HG03521 (cell line): ENCODE data around the gene PRMT3.
"Not testable (repeated sequence)": the region's sequence is repeated elsewhere in the genome, so short reads cannot be mapped to it uniquely, and the experiment has no call there.

Experiments used
- ATAC-seq: cut with Tn5 transposase; IDR thresholded peaks from one replicate; pipeline ENCODE4 v1.9.1; 2021; ENCODE audit warnings: mild to moderate bottlenecking, moderate library complexity; ENCODE audit not compliant: unreplicated experiment

The PRMT3 gene

DNA sequence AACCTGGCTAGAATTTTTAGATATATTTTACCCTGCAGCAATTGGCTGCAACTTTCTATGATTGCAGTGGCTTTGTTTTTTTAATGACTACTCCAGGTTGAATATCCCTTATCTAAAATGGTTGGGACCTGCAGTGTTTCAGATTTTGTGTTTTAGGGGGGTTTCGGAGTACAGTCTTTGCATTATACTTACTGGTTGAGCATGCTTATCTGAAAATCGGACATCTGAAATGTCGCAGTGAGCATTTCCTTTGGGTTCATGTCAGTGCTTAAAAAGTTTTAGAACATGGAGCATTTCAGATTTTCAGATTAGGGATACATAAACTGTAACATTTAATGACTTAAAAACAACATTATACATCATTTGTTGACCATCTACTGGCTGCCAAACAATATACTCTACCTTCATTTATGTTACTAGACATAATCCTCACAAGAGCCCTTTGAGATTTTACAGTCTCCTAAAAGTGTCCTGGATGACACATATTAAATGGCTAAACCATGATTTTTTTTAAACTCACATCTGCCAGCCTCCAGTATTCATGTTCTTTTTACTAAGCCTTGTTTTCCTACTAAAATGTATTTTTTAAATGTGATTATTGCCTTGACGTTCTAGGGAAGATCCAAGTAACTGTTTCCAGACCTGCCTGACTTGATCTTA is 66.3 kb downstream of the PRMT3 start:
- no peak for ATAC-seq

DNA sequence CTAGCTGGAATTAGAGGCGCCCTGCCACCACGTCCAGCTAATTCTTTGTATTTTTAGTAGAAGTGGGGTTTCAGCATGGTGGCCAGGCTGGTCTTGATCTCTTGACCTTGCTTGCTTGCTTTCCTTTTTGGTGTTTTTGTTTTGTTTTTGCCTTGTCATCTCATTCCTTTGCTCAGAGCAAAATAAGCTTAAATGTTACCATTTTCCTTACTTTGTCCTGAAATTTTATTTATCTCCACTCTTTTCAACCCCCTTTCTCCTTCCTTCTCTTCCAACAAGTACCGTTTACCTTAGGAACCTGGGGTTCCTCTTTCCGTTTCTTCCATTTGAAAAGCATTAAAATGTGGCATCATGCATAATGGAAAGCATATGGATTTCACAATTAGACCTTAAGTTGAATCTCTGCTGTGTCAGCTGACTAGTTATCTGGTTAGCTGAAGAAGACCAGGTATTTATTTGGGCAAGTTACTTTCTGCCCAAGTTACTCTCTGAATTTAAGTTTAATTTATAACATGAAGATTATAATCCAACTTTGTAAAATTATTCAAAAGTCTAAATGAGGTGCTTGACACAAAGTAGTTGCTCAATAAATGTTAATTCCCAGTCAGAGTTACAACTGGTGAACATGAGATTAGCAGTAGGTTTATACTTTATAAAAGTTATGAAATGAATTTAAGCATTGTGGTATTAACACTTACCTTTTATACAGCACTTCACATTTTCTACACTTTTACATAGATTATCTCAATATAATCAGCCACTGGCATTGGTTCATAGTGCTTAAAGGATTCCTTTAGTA is 69.7 kb downstream of the PRMT3 start:
- no peak for ATAC-seq

DNA sequence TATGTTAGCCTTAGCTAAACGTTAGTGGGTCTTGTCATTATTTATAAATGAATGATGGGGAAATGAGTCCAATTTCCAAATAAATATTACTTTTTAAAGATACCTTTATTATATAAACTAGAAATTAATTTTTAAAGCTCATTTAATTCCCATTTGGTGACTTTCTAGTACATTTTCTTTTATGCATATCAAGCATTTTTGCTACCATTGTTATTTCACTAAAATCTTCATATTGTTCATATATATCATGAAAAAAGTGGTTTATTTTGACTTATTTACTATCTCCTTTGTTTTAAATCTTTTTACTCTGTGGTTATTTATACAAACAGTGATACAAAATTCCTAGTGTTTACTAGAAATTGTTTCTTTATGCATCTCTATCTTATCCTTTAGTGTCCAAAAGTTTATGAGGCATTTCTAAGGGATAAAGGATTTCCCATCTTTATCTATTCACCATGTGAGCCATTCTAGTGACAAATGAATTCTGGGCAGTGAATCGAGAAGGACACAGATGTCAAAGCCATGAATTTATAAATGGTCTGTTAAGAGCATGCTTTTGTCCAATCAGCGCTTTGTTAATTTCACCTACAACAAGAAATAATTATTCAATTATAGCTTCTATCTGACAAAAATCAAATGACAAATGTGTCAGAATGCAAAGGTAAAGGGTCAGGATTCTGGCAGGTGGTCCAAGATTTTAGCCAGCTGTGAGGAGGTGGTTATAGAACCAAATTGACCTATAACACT is 70.6 kb downstream of the PRMT3 start:
- no peak for ATAC-seq

DNA sequence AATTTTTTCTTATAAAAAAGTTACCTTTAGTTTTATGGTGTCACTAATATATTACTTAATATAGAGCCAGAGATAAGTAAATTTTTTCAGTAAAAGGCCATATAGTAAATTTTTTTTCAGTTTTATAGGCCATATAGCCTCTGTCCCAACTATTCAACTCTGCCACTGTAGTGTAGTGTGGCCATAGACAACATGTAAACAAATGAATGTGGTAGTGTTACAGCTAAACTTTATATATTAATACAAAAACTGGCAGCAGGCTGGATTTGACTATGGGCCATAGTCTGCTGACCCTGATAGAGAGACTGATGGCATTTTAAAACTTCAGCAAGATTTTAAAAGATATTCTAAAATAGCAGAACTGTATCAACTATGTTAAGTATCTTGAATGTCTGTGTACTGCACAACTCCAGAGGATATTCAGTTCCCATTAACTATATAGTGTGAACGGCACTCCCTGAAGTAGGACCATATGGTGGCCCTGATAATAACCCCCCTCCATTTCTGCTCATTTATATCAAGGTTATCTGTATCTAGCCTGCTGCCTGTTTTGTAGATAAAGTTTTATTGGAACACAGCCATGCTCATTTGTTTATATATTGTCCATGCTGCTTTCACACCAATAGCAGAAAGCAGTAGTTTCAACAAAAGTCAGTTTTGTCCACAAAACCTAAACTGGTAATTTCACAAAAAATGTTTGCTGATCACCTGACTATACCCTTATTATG is 71.6 kb downstream of the PRMT3 start:
- ATAC-seq, result no peak

DNA sequence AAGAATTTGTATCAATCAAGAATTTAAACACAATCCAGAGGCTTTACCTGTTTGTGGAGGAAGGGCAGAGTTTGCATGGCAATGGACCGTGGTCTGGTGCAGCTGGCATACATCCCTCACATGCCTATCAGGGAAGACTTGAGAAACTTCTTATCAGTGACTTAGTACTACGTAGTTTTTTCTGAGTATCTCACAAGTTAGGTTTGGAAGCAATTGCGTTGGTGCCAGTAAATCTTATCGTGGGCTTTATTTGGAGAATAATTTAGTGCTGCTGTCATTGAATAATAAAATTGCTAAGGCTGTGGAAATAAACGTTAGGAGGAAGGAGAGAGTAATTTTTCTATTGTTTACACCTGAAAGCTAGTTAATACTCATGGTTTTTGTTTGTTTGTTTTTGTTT is 72.3 kb downstream of the PRMT3 start:
- ATAC-seq, result no peak

DNA sequence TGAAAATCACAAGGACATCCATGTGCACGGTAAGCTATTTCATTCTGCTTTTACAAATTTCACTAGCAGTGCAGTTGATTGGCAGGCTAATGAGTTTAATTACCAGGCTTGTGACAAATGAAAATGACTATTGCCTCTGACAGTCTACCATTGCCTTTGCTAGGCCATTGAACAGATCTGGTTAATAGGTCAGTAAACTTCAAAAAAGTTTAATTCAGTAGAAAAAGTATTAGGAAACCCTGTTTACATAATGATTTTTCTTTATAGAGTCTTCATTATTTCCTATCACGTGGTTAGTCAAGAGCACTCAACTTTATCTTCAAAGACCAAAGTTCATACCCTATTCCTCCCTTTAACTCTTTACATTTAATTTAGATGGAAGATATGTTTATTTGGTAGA is 77.0 kb downstream of the PRMT3 start:
- no peak for ATAC-seq

DNA sequence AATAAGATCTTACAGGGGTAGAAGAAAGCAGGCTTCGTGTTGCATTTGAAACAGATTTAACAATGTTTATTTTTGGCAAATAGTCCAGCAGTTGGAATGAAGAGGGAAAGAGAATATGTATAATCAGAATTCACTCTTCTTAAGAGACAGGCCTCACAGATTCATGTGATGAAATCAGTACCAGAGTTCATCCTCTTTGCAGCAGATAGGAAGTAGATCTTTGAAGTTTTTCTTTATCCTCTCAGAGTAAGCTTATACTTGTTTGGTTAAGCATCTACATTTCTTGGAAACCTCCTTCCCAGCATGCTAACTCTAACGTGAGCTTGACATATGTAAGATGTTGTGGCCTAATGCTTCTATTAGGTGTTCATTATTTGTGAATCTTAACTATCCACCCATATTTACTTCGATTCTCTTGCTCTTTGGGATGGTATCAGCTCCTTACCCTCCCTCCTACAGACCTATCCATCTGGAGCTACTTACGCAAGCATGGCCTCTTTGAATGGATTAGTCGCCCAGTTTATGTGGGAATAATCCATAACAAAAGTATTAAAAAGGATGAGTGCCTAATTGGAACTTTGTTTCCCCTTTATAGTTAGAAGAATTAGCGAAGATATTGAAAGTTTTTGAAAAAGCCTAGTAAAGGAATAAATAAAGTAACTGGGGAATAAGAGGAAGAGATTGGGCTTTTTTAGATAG is 80.1 kb downstream of the PRMT3 start:
- no peak for ATAC-seq

DNA sequence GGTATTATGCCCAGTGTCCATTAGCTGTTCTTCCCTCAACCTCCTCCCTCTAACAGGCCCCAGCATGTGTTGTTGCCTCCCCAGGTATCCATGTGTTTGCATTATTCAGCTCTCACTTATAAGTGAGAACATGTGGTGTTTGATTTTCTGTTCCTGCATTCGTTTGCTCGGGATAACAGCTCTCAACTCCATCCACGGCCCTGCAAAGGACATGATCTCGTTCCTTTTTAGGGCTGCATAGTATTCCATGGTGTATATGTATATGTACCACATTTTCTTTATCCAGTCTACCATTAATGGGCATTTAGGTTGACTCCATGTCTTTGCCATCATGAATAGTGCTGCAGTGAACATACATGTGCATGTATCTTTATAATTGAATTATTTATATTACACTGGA is 82.8 kb downstream of the PRMT3 start:
- no peak for ATAC-seq

DNA sequence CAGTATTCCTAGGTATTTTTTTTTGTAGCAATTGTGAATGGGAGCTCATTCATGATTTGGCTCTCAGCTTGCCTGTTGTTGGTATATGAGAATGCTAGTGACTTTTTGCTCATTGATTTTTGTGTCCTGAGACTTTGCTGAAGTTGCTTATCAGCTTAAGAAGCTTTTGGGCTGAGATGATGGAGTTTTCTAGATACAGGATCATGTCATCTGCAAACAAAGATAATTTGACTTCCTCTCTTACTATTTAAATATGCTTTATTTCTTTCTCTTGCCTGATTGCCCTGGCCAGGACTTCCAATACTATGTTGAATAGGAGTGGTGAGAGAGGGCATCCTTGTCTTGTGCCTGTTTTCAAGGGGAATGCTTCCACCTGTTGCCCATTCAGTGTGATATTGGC is 84.4 kb downstream of the PRMT3 start:
- ATAC-seq, result not testable (repeated sequence)

DNA sequence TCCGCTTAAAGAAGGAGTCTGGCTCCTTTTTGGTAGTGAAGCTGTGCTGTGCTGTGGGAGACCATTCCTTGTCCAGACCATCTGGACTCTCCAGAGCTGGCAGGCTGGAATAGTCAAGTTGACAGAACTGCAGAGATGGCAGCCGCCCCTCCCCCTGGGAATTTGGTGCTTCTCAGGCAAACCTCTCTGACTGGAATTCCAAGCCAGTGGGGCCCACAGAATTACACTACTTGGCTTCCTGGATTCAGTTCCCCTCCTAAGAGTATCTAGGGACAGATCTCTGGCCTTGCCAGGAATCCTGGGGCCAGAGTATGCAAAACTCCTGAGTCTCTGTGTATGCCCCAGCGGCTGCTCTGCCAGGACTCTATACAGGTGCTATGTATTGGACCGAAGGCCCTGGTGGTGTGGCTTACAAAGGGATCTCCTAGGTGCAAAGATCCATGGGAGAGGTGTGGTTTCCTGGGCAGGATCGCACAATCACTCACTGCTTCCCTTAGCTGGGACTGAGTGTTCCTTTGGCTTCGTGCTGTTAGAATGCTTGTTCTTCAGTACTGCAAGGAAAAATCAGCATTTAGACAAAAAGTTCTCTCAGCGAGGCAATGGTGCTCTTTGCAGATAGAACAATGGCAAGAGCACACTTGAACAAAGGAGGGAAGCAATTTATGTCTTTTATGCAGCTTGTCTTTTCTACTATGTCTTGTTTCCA is 86.8 kb downstream of the PRMT3 start:
- no peak for ATAC-seq

DNA sequence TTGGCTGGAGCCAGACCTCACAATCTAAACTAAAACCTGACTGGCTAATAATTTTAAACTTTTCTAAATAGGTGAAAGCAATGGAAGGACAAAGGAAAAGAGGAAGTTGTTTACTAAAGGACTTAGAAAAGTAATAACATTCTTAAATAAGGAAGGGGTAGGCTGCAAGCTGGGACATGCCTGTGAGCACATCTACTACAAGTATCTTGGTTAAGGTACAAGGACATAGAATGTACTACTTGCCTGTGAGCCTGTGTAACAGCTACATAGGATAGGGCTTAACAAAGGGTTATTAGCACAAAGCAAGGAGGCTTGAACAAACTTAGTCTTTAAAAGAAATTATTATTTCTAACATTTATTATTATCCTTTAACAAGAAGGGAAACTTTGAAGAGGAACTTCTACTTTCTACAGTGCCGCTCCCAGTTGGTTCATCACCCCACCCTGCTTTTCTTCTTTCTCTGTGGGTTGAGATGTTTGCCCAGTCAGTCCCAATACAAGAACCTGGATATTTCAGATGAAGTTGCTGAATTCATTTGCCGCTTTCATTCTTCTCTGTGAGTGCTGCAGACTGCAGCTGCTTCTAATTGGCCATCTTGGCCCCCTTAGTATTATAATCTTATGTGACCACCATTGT is 87.5 kb downstream of the PRMT3 start:
- no peak for ATAC-seq

DNA sequence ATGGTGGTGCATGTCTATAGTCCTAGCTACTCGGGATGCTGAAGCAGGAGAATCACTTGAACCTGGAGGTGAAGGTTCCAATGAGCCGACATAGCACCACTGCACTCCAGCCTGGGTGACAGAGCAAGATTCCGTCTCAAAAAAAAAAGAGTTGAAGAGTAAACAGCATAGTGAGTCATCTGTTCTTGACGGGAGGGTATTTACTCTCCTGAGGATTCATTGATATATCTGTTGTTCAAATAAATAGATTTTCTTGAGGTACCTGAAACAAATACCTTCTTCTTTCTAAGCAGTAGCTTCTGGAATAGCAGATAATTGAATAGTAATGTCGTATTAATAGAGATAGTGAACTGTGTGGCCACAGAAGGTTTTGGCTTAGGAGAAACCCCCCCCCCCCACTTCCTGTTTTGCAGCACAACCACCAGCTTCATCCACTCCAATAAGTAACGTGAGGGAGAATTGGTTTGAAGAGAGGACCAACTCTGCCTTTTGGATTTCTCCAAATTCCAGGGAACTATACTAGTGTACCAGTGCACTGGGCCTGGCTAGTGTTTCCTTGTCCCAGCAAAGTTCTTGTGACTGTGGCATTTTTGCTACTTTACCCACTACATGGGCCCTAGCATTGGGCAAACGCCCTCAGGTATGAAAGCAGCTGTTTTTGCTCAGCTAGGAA is 90.0 kb downstream of the PRMT3 start:
- ATAC-seq, result no peak

DNA sequence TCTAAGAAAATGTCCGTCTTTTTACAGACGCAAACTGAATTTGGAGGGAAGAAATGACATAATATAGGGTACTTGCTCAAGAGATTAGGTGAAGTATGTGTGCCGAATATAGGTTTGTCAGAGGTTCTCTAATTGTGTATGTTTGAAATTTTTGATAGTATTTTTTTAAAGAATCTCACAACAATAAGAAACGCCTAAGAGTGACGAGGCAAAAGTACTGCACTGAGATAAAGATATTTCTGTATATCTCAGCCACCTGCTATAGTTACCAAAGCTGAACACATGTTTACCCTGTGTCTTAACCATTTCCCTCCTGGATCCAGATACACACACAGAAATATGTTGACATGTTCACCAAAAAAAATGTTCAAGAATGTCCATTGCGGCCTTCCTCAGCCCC is 92.0 kb downstream of the PRMT3 start:
- no peak for ATAC-seq

DNA sequence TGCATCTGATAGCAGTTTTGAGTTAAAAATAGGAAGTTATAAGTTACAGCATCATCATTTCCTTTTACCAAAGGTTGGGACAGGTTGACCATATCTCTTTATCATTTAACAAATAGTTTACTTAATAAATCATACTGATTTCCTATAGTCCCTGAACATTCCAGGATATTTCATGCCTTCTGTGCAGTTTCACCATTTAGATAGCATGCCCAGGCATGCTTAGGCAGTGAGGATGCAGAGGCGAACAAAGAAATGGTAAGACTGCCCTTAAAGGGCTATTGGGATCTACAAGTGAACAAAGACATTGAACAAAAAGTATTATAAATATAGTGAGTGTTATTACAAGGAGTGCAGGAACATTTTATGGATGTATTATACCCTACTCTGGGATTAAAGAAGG is 96.4 kb downstream of the PRMT3 start:
- no peak for ATAC-seq

DNA sequence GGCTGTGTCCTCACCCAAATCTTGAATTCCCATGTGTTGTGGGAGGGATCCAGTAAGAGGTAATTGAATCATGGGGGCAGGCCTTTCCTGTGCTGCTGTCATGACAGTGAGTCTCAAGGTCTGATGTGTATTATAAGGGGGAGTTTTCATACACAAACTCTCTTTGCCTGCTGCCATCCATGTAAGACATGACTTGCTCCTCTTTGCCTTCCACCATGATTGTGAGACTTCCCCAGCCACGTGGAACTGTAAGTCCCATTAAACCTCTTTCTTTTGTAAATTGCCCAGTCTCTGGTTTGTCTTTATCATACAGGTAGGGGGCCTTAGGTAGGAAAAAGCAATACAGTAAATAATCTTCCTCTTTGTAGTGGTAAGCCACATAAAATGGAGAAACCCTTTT is 96.9 kb downstream of the PRMT3 start:
- ATAC-seq, result not testable (repeated sequence)

DNA sequence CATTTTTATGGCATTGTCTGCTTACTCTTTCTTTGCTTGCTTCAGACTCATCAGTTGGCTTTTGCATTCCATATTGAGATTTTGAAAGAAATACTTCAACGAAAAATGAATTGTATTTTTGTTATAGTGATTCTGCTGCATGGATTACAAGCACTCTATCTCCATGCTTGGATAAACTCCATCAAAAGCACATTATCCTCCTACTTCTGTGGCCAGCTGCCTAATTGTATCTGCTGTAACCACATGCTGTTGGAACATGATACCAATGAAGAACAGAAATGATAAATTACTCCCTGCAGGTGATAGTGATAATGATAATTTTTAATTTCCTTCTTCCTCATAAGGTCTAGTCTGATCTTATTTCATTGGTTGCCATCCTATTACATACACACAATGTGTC is 100.8 kb downstream of the PRMT3 start:
- ATAC-seq, result no peak

DNA sequence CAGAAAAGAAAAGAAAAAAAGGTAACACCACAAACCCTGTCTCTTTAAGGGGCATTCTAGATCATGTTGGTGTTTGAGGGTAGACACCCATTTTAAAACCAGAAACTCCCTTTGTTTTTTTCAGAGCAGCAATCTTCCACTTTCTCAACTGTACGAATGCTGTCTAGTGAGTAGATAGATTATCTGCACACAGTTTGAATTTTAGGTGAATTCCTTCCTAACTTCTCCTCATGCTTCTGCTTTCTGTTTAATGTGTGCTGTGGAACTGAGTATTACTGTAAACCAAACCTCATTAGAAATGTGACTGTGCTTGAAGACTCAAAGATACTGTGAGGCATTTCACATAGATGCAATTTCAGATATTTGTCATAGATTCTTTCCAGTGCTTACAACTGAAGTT is 102.4 kb downstream of the PRMT3 start:
- peak; percentile 69 for ATAC-seq

DNA sequence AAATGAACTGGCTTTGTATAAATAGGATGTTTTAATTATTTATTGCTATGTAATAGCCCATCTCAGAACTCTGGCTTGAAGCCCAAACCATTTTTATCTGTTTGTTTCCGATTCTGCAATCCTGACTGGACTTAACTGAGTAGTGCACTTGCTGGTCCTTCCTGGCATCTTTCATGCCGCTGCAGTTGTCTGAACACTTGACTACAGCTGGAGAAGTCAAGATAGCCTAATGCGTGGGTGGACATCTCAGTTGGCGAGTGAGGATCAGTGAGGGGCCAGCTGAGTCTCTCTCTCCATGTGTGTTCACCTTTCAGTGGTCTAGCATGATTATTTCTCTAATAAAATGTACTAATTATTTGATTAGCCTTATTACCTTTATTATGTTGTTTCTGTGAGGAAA is 105.8 kb downstream of the PRMT3 start:
- ATAC-seq, result no peak
